ENCODE results near the gene HS6ST2. TPM values are rescaled to one million over a fixed set of nuclear protein-coding genes. Genes with fewer than 3 reads are reported as not detected.

HS6ST2 gene
- total RNA-seq, 1 experiment from 2014 or later, result 24.6 TPM

DNA sequence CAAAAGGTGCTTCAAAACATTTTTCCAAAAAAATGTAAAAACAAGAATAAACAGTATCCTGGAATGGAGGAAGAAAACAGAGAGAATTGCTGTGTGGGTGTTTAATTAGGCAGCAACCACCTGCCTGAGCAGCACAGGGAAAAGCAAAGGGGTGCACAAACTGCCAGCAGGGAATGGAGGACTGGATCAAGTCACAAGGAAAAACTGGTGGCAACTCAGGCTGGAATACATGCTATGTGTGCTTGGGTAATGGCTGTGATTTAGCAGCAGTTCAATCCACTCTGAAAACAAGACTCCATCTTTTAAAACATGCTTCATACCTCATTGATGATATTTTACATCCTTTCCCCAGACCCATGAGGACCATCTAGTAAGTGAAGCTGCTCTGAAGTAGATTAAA is 179.5 kb downstream of the HS6ST2 start:
- no TSS peak for BruUV-seq (replicated peaks)
- H2AFZ ChIP-seq (ENCODE audit: low read depth, low read length, poor library complexity, severe bottlenecking), result no peak overlapping the region
- no peaks in the 10 kb centered on the region for H3K9me3 ChIP-seq (ENCODE audit: control insufficient read depth in 1 of 2, insufficient read depth in 1 of 2, low read depth in 1 of 2, low read length in 2 of 2)
- no peak overlapping the region for H3K4me2 ChIP-seq (ENCODE audit: low read length)
- DNase-seq (ENCODE audit: low read depth, low spot score) (no peak), ATAC-seq (no peak)
- H3K9ac ChIP-seq (ENCODE audit: low read length), result no peak overlapping the region
- no peak overlapping the region for H3K27ac ChIP-seq (ENCODE audit: low read depth, low read length)
- no peaks in the 10 kb centered on the region for H3K4me1 ChIP-seq (ENCODE audit: control insufficient read depth in 1 of 2, insufficient read depth in 2 of 2, low read length in 2 of 2)
- no peak for TF ChIP-seq ZNF274 (IDR thresholded peaks at IDR 0.05; ENCODE audit: low read depth, low read length)
- RAD21 ChIA-PET (ENCODE audit: low non-redundant PET in 1 of 2, low total read pairs in 2 of 2, uncharacterized antibody in 2 of 2, unreplicated experiment in 2 of 2), result no interaction called here
- intact Hi-C loops (cut with micrococcal nuclease), result no loop called here
- H3K36me3 ChIP-seq (ENCODE audit: control insufficient read depth in 1 of 2, insufficient read depth in 2 of 2, low read length in 2 of 2), result no peaks in the 10 kb centered on the region
- H3K4me3 ChIP-seq (replicated peaks in 1 of 2; ENCODE audit: low read depth in 1 of 2, low read length in 2 of 2), result no peak overlapping the region
- H3K27me3 ChIP-seq (ENCODE audit: insufficient read depth, low read length), result no peaks in the 10 kb centered on the region
- POLR2A ChIA-PET, result interaction anchor here (0.6 kb wide), 1 partner anchor 118 kb away, joined by 3 read pairs; no protein-coding TSS in a partner anchor
- H4K20me1 ChIP-seq (ENCODE audit: insufficient read depth), result no peaks in the 10 kb centered on the region
- no peaks in the 10 kb centered on the region for H3K79me2 ChIP-seq (ENCODE audit: insufficient read depth, low read length)
- no peaks in the 10 kb centered on the region for H3K9me2 ChIP-seq (ENCODE audit: insufficient read depth)
- CTCF ChIA-PET, result no interaction called here

- Histone ChIP-seq H3K9ac (ENCODE audit: low read length) (no peak overlapping the region), H3K27me3 (ENCODE audit: insufficient read depth, low read length) (no peaks in the 10 kb centered on the region), H3K4me2 (ENCODE audit: low read length) (no peak overlapping the region), H3K79me2 (ENCODE audit: insufficient read depth, low read length) (no peaks in the 10 kb centered on the region), H3K9me3 (ENCODE audit: control insufficient read depth in 1 of 2, insufficient read depth in 1 of 2, low read depth in 1 of 2, low read length in 2 of 2) (no peaks in the 10 kb centered on the region), H2AFZ (ENCODE audit: low read depth, low read length, poor library complexity, severe bottlenecking) (no peak overlapping the region), H3K4me1 (ENCODE audit: control insufficient read depth in 1 of 2, insufficient read depth in 2 of 2, low read length in 2 of 2) (no peaks in the 10 kb centered on the region), H3K9me2 (ENCODE audit: insufficient read depth) (no peaks in the 10 kb centered on the region), H3K27ac (ENCODE audit: low read depth, low read length) (no peak overlapping the region), H3K36me3 (ENCODE audit: control insufficient read depth in 1 of 2, insufficient read depth in 2 of 2, low read length in 2 of 2) (no peaks in the 10 kb centered on the region), H3K4me3 (replicated peaks in 1 of 2; ENCODE audit: low read depth in 1 of 2, low read length in 2 of 2) (no peak overlapping the region), H4K20me1 (ENCODE audit: insufficient read depth) (no peaks in the 10 kb centered on the region)
- intact Hi-C loops (cut with micrococcal nuclease), result no loop called here
- RAD21 ChIA-PET (ENCODE audit: low non-redundant PET in 1 of 2, low total read pairs in 2 of 2, uncharacterized antibody in 2 of 2, unreplicated experiment in 2 of 2), result no interaction called here
- DNase-seq (ENCODE audit: low read depth, low spot score) (no peak), ATAC-seq (no peak)
- CTCF ChIA-PET, result no interaction called here
- TF ChIP-seq ELF1 (IDR thresholded peaks at IDR 0.05; ENCODE audit: borderline replicate concordance, low read depth) (no peak), ZFX (IDR thresholded peaks at IDR 0.05) (no peak), TCF7L2 (IDR thresholded peaks at IDR 0.05; ENCODE audit: borderline replicate concordance, extremely low read depth, insufficient read depth, insufficient read length) (no peak), CEBPB (IDR thresholded peaks at IDR 0.05; ENCODE audit: low read depth) (no peak)
- BruUV-seq (replicated peaks), result no TSS peak
- POLR2A ChIA-PET, result no interaction called here
Observed at GRCh38 chrX:132776486-132777210, 181.8 kb downstream of the HS6ST2 start.

All from HCT116 (cell line).